ENCODE data around the gene ATP1A2. TPM values are rescaled to one million over a fixed set of nuclear protein-coding genes. Genes with fewer than 3 reads are reported as not detected.

Gene ATP1A2
- total and polyA plus RNA-seq, 2 experiments from 2014 or later, result 4.9 to 17.7 TPM

GRCh38 chr1:160076295-160076694, 39.3 kb upstream of the ATP1A2 start (continued):
- TF ChIP-seq CTCF (conservative IDR thresholded peaks at IDR 0.05; ENCODE audit: low read depth in 2 of 2) (no peak), REST (IDR thresholded peaks at IDR 0.05; ENCODE audit: unreplicated experiment) (no peak), ETS1 (IDR thresholded peaks at IDR 0.05) (no peak)

GRCh38 chr1:160077486-160077885, 38.1 kb upstream of the ATP1A2 start:
- Mint-ChIP-seq H3K9me3 (no peaks in the 10 kb centered on the region), H3K4me1 (no peaks in the 10 kb centered on the region; the same call in 2 of the 3 replicates), H3K27ac (no peak overlapping the region), H3K4me3 (no peak overlapping the region), H3K36me3 (ENCODE audit: low read depth) (no peaks in the 10 kb centered on the region), H3K27me3 (ENCODE audit: insufficient read depth, low read depth, poor library complexity) (peaks cover 10% of the 10 kb centered on the region)
- Histone ChIP-seq H3K27ac (ENCODE audit: low read depth) (no peak overlapping the region), H3K36me3 (ENCODE audit: insufficient read depth) (no peaks in the 10 kb centered on the region), H3K79me2 (replicated peaks; ENCODE audit: insufficient read depth) (no peaks in the 10 kb centered on the region), H3K4me3 (no peak overlapping the region), H3K4me1 (ENCODE audit: insufficient read depth) (no peaks in the 10 kb centered on the region), H4K20me1 (replicated peaks; ENCODE audit: insufficient read depth) (no peaks in the 10 kb centered on the region), H3K9me2 (ENCODE audit: insufficient read depth) (no peaks in the 10 kb centered on the region), H3K4me2 (no peak overlapping the region), H2AFZ (peak overlapping the region; percentile 23; the same call in 1 of the 2 replicates), H3K27me3 (ENCODE audit: insufficient read depth) (peaks cover 46% of the 10 kb centered on the region), H3F3A (replicated peaks; ENCODE audit: low read depth) (0 out of 2 replicates have a peak, but pooled peaks cover 2% of the 10 kb centered on the region)
- DNase-seq (ENCODE audit: low spot score), result no peak
- ATAC-seq, result no peak
- TF ChIP-seq NANOG (IDR thresholded peaks at IDR 0.05; ENCODE audit: borderline replicate concordance) (no peak), EZH2 (IDR thresholded peaks at IDR 0.05; ENCODE audit: low read depth, unreplicated experiment) (no peak), ZNF331 (CRISPR knock-in tag; IDR thresholded peaks at IDR 0.05; ENCODE audit: low read depth) (no peak), REST (IDR thresholded peaks at IDR 0.05; ENCODE audit: unreplicated experiment) (no peak), JUNB (IDR thresholded peaks at IDR 0.05; ENCODE audit: unreplicated experiment) (no peak), CREB1 (CRISPR knock-in tag; IDR thresholded peaks at IDR 0.05; ENCODE audit: low read depth) (no peak), STAT1 (IDR thresholded peaks at IDR 0.05; ENCODE audit: unreplicated experiment) (no peak), POLR2AphosphoS5 (IDR thresholded peaks at IDR 0.05; ENCODE audit: low read depth) (no peak), CTCF (conservative IDR thresholded peaks at IDR 0.05; ENCODE audit: low read depth in 2 of 2) (no peak), ETS1 (IDR thresholded peaks at IDR 0.05) (no peak), EZH2phosphoT487 (IDR thresholded peaks at IDR 0.05; ENCODE audit: unreplicated experiment) (no peak), ZNF114 (CRISPR knock-in tag; IDR thresholded peaks at IDR 0.05) (no peak)
